ENCODE results near the gene STARD13.

Gene STARD13

DNA sequence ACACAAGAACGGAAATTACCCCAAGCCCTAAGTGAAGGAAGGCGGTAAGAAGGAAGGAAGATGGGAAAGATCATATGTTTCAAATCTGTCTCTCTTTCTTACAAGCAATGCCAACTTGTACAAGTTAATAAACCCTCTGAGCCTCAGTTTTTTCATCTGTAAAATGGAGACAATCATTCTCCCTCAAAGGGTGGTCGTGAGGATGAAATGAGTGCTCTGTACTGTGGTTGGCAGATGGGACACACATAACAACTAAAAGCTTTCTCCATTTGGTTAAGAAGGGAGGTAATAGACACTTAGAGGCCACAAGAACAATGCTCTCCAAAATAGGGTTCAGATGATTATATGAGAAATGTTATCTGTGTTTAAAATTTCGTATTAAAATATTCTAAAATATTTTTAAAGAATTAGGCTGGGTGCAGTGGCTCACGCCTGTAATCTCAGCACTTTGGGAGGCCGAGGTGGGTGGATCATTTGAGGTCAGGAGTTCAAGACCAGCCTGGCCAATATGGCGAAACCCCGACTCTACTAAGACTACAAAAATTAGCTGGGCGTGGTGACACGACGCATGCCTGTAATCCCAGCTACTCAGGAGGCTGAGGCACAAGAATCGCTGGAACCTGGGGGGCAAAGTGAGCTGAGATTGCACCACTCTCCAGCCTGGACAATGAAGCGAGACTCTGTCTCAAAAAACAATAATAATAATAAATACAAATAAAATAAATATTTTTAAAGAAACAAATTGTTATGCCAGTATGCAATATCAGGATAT, 89.7 kb downstream of the STARD13 start:
- no peak overlapping the region for H3K4me3 ChIP-seq
- in situ Hi-C loops (cut with MboI; ENCODE audit: low sequenced_read_pairs): no loop called here
- H3K4me1 ChIP-seq: peaks cover 8% of the 10 kb centered on the region
- H3K9me3 ChIP-seq: no peaks in the 10 kb centered on the region
- no peaks in the 10 kb centered on the region for H3K27me3 ChIP-seq (ENCODE audit: low read depth)
- no peak for DNase-seq (ENCODE audit: low spot score in 2 of 2)
- H3K36me3 ChIP-seq (replicated peaks): no peaks in the 10 kb centered on the region

DNA sequence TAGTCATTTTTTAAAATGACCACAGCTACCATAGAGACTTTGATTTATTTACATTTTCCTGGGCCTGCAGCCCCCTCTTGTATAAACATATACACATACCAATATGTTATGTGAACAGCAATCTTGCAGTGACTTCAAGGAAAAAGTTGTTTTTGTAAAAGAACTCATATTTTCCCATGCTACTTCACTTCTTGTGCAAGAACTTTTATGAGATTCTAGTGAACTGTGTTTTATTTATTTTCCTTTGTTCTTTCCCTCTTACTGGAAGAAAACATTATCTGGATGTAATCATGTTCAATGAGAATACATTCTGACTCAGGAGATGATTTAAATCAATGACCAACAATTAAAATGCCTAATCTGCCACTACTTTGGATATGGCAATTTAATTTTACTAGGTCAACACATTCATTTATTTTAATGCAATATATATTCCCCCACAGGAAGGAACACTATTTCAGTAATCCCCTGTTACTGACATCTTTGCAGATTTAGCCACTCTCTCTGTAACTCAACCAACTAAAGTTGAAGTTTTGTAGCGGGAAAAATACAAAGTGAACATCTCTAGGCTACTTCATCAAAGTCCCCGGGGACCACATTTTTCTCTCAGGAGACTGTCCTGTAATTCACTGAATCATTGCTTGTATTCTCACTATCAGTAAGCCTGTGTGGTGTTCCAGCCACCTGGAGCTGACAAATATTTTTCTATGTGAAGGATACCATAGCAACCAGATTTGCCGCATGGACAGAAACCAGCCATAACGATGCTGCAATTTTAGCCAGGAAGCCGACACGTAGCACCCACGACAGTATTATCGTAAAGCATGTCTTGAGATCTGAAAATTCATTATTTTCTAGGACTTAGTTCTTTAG, 90.5 kb downstream of the STARD13 start:
- Histone ChIP-seq H3K4me3 (no peak overlapping the region), H3K27me3 (ENCODE audit: low read depth) (no peaks in the 10 kb centered on the region), H3K9me3 (no peaks in the 10 kb centered on the region), H3K4me1 (peaks cover 8% of the 10 kb centered on the region), H3K36me3 (replicated peaks) (no peaks in the 10 kb centered on the region)
- peak in 1 of 2 experiments; percentile 43 for DNase-seq (ENCODE audit: low spot score in 2 of 2)
- in situ Hi-C loops (cut with MboI; ENCODE audit: low sequenced_read_pairs): no loop called here

DNA sequence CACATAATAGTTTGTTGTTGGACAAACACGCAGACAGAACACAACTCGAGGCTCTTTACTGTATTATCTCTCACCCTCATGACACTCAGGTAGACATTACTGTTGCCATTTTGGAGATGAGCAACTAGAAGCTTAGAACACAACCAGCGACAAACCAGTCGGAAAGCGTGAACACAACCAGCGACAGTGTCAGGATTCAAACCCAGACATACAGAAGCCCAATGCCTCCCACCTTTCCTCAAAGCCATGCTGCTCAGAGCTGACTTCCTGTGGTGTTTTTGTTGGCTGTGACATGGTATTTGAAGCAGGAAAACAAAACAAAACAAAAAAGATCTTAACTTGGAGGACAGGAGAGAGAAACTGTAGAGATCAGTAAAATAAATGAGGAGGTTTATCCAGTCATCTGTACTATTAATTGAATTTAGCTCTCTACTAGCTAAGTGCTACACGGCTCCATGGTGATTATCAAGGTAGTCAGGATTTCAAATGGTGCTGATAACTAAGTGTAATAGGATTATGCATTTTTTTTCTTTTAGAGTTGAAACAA, 92.1 kb downstream of the STARD13 start:
- H3K27me3 ChIP-seq (ENCODE audit: low read depth): no peaks in the 10 kb centered on the region
- no peaks in the 10 kb centered on the region for H3K9me3 ChIP-seq
- in situ Hi-C loops (cut with MboI; ENCODE audit: low sequenced_read_pairs): no loop called here
- H3K4me3 ChIP-seq: no peak overlapping the region
- peaks cover 8% of the 10 kb centered on the region for H3K4me1 ChIP-seq
- no peak for DNase-seq (ENCODE audit: low spot score in 2 of 2)
- H3K36me3 ChIP-seq (replicated peaks): no peaks in the 10 kb centered on the region

GRCh38 chr13:33191425-33192210, 93.9 kb downstream of the STARD13 start:
- no peaks in the 10 kb centered on the region for H3K9me3 ChIP-seq
- H3K4me1 ChIP-seq: peaks cover 8% of the 10 kb centered on the region
- no peak for DNase-seq (ENCODE audit: low spot score in 2 of 2)
- in situ Hi-C loops (cut with MboI; ENCODE audit: low sequenced_read_pairs): no loop called here
- H3K27me3 ChIP-seq (ENCODE audit: low read depth): no peaks in the 10 kb centered on the region
- H3K4me3 ChIP-seq: no peak overlapping the region
- H3K36me3 ChIP-seq (replicated peaks): no peaks in the 10 kb centered on the region

DNA sequence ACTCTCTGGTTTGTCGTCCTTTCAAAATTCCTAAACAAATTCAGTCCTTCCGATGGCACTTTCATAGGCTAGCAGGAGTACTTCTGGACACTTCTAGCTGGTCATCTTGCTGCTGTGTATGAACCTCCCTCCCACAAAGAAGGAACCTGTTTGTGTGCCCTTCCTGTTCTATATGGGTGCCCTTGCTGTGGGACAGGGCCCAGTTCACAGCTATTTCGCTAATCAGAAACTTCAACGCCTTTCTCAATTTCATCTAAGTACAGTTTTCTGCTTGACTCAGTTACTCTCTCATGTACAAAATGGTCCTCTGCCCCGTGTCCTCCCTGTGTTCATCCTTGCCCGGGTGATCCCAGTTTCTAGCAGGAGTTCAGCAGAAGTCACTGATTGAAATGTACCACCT, 96.1 kb downstream of the STARD13 start:
- H3K4me3 ChIP-seq: no peak overlapping the region
- no peaks in the 10 kb centered on the region; the same call in 1 of the 2 replicates for H3K4me1 ChIP-seq
- no peaks in the 10 kb centered on the region for H3K27me3 ChIP-seq (ENCODE audit: low read depth)
- no peaks in the 10 kb centered on the region for H3K36me3 ChIP-seq (replicated peaks)
- H3K9me3 ChIP-seq: no peaks in the 10 kb centered on the region
- in situ Hi-C loops (cut with MboI; ENCODE audit: low sequenced_read_pairs): no loop called here
- DNase-seq (ENCODE audit: low spot score in 2 of 2): no peak

DNA sequence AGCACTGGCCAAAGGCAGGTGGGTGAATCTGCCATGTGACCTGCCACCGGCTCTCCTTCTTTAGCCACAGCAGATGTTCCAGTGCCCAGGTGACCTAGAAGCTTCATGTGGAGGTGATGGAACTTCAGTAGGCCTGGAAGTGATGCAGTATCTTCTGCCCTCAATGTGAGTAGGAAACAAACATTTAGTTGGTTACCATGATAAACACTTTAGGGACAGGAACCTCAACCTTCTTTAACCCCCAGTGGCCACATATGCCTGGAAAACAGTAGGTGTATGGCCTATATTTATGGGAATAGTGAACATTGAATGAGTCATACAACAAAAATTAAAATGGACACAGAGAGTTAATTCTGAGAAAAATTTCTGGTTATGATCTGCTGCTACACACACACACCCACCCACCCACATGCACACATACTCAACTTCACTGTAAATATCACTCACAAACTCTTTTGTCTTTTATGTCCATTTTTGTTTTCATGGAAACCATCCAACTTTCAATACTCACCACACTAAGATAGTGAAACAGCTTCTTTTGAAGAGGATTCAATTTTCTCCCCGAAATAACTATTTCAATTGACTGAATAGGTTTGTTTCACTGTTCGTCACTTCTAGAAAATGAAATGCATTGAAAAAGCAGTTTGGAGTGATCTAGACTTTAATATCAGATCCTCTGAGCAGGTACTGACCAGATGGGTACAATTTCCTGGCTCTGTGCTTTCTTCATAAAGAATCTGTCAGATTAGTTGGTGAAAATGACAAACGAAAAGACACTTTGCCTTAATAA, 97.3 kb downstream of the STARD13 start:
- no peaks in the 10 kb centered on the region for H3K9me3 ChIP-seq
- no peaks in the 10 kb centered on the region for H3K36me3 ChIP-seq (replicated peaks)
- DNase-seq (ENCODE audit: low spot score in 2 of 2): no peak
- no peaks in the 10 kb centered on the region; the same call in 1 of the 2 replicates for H3K4me1 ChIP-seq
- in situ Hi-C loops (cut with MboI; ENCODE audit: low sequenced_read_pairs): no loop called here
- H3K27me3 ChIP-seq (ENCODE audit: low read depth): no peaks in the 10 kb centered on the region
- no peak overlapping the region for H3K4me3 ChIP-seq

GRCh38 chr13:33186861-33187291, 98.7 kb downstream of the STARD13 start:
- Histone ChIP-seq H3K4me3 (no peak overlapping the region), H3K36me3 (replicated peaks) (no peaks in the 10 kb centered on the region), H3K4me1 (no peaks in the 10 kb centered on the region; the same call in 1 of the 2 replicates), H3K27me3 (ENCODE audit: low read depth) (no peaks in the 10 kb centered on the region), H3K9me3 (no peaks in the 10 kb centered on the region)
- in situ Hi-C loops (cut with MboI; ENCODE audit: low sequenced_read_pairs): no loop called here
- no peak for DNase-seq (ENCODE audit: low spot score in 2 of 2)

DNA sequence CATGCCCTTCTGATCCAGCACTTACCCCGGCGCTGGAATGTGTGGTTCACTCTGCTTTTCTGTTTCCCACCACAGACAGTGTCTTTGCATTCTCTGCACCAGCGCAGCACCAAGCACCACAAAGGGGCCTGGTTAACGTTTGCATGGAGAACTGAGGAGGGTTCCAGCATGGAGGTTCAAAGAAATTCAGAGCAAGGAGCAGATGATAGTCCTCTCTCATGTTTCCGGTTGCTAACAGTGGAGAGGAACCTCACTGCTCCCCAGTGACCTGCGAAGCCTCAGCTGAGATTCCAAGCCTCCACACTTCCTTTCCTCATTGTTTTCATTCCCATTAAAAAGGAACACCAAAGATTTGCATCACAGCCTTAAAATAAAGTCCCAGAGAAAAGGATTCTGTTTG, 99.7 kb downstream of the STARD13 start:
- Histone ChIP-seq H3K36me3 (replicated peaks) (no peaks in the 10 kb centered on the region), H3K27me3 (ENCODE audit: low read depth) (no peaks in the 10 kb centered on the region), H3K4me1 (no peaks in the 10 kb centered on the region), H3K9me3 (no peaks in the 10 kb centered on the region), H3K4me3 (no peak overlapping the region)
- in situ Hi-C loops (cut with MboI; ENCODE audit: low sequenced_read_pairs): no loop called here
- DNase-seq (ENCODE audit: low spot score in 2 of 2): no peak

- H3K36me3 ChIP-seq (replicated peaks): no peaks in the 10 kb centered on the region
- H3K27me3 ChIP-seq (ENCODE audit: low read depth): no peaks in the 10 kb centered on the region
- no peaks in the 10 kb centered on the region for H3K4me1 ChIP-seq
- H3K9me3 ChIP-seq: no peaks in the 10 kb centered on the region
- DNase-seq (ENCODE audit: low spot score in 2 of 2): no peak
- no peak overlapping the region for H3K4me3 ChIP-seq
- in situ Hi-C loops (cut with MboI; ENCODE audit: low sequenced_read_pairs): no loop called here
Observed at GRCh38 chr13:33184530-33184929, 101.0 kb downstream of the STARD13 start.

- Histone ChIP-seq H3K27me3 (ENCODE audit: low read depth) (no peaks in the 10 kb centered on the region), H3K4me3 (no peak overlapping the region), H3K4me1 (no peaks in the 10 kb centered on the region), H3K36me3 (replicated peaks) (no peaks in the 10 kb centered on the region), H3K9me3 (no peaks in the 10 kb centered on the region)
- in situ Hi-C loops (cut with MboI; ENCODE audit: low sequenced_read_pairs): no loop called here
- no peak for DNase-seq (ENCODE audit: low spot score in 2 of 2)
Observed at GRCh38 chr13:33184112-33184490, 101.5 kb downstream of the STARD13 start.

DNA sequence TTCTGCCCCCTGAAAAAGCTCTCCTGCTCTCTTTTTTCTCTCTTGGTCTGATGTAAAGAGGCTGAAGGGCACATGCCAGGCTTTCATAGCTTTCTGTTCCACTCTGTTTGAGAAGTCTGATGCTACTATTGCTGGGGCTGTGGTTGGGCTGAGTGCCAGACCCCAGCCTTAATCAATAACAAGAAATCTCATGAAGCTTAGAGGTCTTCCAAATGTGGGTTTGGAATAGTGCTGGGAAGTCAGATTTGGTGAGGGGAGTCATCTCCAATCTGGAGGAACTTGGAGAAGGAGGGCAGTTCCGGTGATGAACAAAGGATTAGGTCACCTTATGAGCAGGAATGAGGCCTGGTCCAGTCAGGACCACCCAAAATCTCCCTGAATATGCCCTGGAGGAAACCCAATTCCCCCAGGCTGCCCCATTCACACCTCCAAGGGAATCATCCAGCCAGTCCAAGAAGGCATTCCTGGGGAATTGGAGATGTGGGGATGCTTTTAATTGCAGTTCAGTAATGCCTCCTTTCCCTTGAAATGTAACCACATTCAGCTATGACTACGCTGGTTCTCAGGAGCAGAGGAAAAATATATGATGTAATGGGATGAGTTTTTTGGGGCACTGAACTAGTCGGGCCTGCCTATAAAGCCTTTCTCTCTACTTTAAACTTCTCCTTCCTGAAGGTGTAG, 102.0 kb downstream of the STARD13 start:
- no peaks in the 10 kb centered on the region for H3K27me3 ChIP-seq (ENCODE audit: low read depth)
- H3K4me3 ChIP-seq: no peak overlapping the region
- in situ Hi-C loops (cut with MboI; ENCODE audit: low sequenced_read_pairs): no loop called here
- no peaks in the 10 kb centered on the region for H3K4me1 ChIP-seq
- DNase-seq (ENCODE audit: low spot score in 2 of 2): no peak
- H3K9me3 ChIP-seq: no peaks in the 10 kb centered on the region
- no peaks in the 10 kb centered on the region for H3K36me3 ChIP-seq (replicated peaks)

- Histone ChIP-seq H3K36me3 (replicated peaks) (no peaks in the 10 kb centered on the region), H3K4me1 (no peaks in the 10 kb centered on the region), H3K4me3 (no peak overlapping the region), H3K9me3 (no peaks in the 10 kb centered on the region), H3K27me3 (ENCODE audit: low read depth) (no peaks in the 10 kb centered on the region)
- no peak for DNase-seq (ENCODE audit: low spot score in 2 of 2)
- in situ Hi-C loops (cut with MboI; ENCODE audit: low sequenced_read_pairs): no loop called here
Observed at GRCh38 chr13:33182729-33183128, 102.8 kb downstream of the STARD13 start.
